SIG-M5 (cell line): Measurements from ENCODE around the gene CYB5R3.
"Not testable (repeated sequence)": the region's sequence is repeated elsewhere in the genome, so short reads cannot be mapped to it uniquely, and the experiment has no call there.

Experiments used
- DNase-seq: peaks from one replicate; lab custom pipeline; 2025; lab: John Stamatoyannopoulos, UW

The CYB5R3 gene

GRCh38 chr22:42596863-42597530 lies 52.2 kb downstream of the CYB5R3 start:
- DNase-seq, result no peak

DNA sequence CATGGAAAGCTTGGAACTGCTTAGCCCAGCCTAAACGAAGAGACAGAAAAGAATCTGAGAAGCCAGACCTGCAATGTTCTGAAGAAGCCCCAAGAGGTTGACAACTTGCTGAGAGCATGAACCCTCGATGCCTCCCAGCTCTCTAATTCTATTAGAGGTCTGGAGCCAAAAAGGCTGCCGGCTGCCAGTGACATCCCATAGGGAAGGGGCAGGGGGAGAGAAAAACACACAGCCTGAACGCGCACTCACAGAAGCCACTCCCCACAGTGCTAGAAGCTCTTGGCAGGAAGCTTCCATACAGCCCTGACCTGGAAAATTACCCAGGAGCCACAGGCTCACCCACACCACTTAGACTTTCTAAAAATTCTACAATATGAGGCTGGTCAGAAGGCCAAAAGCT lies 52.9 kb downstream of the CYB5R3 start:
- DNase-seq, result no peak

DNA sequence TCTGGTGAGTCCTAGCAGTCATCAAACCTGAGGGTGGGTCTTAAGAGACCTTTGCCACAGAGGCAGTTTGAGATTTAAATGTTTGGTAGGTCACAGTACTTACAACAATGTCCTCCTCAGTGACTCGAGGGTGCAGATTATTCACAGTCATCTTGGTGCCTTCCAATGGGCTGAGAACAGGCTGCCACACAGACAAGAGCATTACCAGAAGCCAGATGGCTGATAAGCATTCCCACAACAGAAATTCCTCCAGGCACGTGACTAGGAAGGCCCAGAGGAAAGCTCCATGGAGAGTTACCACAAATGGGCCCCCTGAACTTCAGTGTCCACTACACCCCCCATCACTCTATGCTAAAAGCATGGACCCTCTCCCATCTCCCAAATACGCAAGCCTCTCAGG lies 53.8 kb downstream of the CYB5R3 start:
- DNase-seq, result no peak

GRCh38 chr22:42591987-42592386 lies 57.2 kb downstream of the CYB5R3 start:
- DNase-seq, result no peak

DNA sequence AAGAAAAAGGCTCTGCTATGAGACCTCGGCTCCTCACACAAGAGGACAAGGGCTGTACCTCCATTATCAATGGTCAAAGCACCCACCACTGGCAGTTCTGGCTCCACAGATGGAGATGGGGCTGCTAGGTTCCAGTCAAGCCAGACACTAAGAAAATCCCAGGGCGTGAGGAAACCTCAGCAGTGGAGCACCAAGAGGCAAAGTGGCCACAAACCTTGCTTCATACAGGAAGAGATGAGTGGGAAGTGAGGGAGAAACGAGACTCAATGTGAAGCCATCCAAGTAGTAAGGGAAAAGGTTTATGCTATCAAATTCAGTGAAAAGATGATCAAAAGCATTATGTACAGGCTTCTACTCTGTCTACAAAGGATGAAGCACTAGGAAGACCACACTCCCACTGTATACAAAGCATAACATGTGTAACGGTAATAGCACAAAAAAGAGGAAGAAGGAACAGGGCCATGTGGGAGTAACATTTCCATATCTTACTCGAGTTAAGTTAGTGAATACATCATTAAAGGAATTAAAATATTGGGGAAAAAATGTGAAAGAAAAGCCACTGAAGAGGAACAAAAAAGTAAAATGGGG lies 61.5 kb downstream of the CYB5R3 start:
- no peak for DNase-seq

- DNase-seq, result no peak
Measured at GRCh38 chr22:42586381-42586780, 62.8 kb downstream of the CYB5R3 start.

GRCh38 chr22:42585096-42585495 lies 64.1 kb downstream of the CYB5R3 start:
- no peak for DNase-seq

- DNase-seq, result no peak
Measured at GRCh38 chr22:42584364-42584940, 64.7 kb downstream of the CYB5R3 start.

GRCh38 chr22:42582987-42583386 lies 66.2 kb downstream of the CYB5R3 start:
- DNase-seq, result no peak

DNA sequence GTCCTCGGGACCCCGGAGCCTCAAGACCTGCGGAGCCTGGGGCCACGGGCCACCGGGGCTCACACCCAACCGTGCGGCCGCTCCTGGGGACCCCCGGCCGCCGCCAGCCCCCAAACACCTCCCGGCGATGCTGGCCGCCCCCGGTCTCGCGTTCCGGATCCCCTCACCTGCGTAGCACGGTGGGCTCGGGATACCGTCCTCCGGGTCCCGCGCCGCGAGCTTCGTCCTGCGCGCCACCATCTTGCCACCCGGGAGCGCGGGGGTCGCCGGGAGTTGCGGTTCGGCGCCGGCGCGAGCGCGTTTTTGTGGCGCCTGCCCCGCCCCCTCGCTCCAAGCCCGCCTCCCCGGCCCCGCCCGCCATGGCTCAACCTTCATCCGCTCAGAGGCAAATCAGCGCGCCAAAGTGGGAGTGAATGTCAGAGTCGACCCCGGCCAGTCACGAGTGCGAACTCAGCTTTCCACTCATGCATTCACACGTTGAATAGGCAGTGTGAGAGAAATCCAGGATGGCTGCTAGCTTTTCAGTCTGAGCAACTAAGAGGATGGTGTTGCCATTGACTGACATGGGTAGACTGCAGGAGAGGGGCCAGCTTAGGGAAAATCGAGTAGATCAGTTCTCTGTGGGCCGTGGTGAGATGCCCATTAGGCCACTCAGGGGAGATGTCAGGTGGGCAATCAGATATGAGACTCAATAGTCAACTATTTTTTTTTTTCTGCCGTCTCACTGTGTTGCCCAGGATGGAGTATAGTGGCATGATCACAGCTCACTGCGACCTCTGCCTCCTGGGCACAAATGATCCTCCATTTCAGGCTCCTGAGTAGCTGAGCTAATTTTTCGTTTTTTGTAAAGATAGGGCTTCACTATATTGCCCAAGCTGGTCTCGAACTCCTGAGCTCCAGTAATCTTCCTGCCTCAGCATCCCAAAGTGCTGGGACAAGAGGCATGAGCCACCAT lies 67.2 kb downstream of the CYB5R3 start:
- no peak for DNase-seq

DNA sequence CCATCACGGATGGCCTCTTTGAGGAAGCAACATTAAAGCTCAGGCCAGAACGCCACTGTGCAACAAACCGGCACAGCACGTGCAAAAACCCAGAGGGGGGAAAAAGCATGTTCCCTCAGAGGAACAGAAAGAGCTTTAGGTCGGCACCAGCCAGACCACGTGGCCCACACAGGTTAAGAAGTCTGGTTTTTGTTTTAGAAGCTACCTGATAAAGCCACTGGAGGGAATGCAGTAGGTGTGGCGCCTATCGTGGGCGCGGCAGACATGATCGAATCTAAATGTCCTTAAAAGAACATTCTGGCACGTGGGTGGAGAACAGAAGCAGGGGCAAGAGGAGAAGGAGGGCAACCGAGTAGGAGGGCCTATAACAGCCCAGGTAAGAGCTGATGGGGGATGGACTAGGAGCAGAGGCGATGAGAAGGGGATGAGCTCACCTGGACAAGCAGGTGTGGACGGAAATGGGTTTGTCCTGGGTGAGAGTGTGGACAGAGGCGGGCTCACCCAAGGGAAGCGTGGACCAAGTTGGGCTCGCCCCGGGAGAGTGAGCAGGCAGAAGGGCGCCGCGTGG lies 67.9 kb downstream of the CYB5R3 start:
- DNase-seq, result not testable (repeated sequence)

GRCh38 chr22:42580040-42580439 lies 69.2 kb downstream of the CYB5R3 start:
- DNase-seq, result not testable (repeated sequence)

GRCh38 chr22:42577623-42578240 lies 71.5 kb downstream of the CYB5R3 start:
- no peak for DNase-seq

DNA sequence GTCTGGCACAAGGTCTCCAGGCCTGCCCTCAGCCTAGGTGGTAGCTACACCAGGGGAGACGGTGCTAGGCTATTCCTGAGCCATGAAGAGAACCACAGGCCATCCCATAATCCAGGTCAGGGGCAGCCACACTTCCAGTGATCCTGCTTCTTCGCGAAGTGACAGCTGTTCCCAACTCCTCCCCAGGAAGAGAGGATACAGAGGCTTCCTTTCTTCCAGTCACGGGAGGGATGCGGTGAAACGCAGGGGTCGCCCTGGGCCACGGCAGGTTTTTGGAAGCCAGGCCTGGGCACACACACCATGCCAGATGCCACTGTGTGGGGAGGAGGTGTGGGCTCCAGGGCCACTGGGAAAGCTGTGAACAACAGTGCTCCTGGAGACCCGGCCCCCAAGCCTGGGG lies 72.1 kb downstream of the CYB5R3 start:
- not testable (repeated sequence) for DNase-seq

GRCh38 chr22:42575996-42576574 lies 73.1 kb downstream of the CYB5R3 start:
- DNase-seq, result not testable (repeated sequence)

- not testable (repeated sequence) for DNase-seq
Measured at GRCh38 chr22:42574468-42574867, 74.7 kb downstream of the CYB5R3 start.

GRCh38 chr22:42574046-42574445 lies 75.1 kb downstream of the CYB5R3 start:
- not testable (repeated sequence) for DNase-seq

- DNase-seq, result not testable (repeated sequence)
Measured at GRCh38 chr22:42571068-42571467, 78.1 kb downstream of the CYB5R3 start.

DNA sequence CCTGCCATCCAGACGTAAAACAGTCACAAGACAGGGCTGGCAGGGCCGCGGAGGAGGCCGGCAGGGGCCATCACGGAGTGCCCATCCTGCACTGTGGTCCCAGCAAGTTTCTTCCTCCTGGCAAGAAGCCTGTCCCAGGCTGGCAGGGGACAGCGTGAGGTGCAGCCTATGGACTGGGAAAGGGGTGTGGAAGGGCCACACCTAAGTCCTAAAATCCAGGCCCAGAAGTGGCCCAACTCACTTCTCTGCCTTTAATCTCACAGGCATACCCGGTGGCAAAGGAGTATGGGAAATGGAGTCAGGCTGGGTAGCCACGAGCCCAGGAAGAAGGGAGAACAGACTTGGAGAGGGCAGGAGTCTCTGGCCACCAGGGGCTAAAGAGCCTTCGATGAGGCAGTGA lies 78.6 kb downstream of the CYB5R3 start:
- DNase-seq, result not testable (repeated sequence)

GRCh38 chr22:42567950-42568349 lies 81.2 kb downstream of the CYB5R3 start:
- not testable (repeated sequence) for DNase-seq
